SK-N-SH (cell line): ENCODE data around the gene TRAK1.

Experiments
- CTCF ChIP-seq: fragments of 200-600 bp; sonication (generic); IDR thresholded peaks from 2 replicates; pipeline ENCODE4 v1.6.1; 2017; ENCODE audit warnings: antibody characterized with exemption, mild to moderate bottlenecking, moderate library complexity
- EZH2phosphoT487 ChIP-seq: fragments of 200-600 bp; sonication (generic); IDR thresholded peaks from 2 replicates; pipeline ENCODE4 v1.6.1; 2017; ENCODE audit warnings: low read depth, mixed run types, mild to moderate bottlenecking, antibody characterized with exemption, moderate library complexity, borderline replicate concordance
- FOXM1 ChIP-seq: IDR thresholded peaks from 2 replicates; pipeline ENCODE4 v1.4.0; 2012; ENCODE audit warnings: low read depth, mild to moderate bottlenecking
- JUND ChIP-seq: IDR thresholded peaks from 2 replicates; pipeline ENCODE4 v1.4.0; 2012
- NFIC ChIP-seq: IDR thresholded peaks from 2 replicates; pipeline ENCODE4 v1.4.0; 2012; ENCODE audit warnings: borderline replicate concordance
- POLR2AphosphoS5 ChIP-seq: IDR thresholded peaks from 2 replicates; pipeline ENCODE4 v1.6.1; 2012; ENCODE audit warnings: low read depth, low read length
- TAF1 ChIP-seq: IDR thresholded peaks from 2 replicates; pipeline ENCODE4 v1.6.1; 2012; ENCODE audit warnings: low read depth, mild to moderate bottlenecking, low read length, moderate library complexity, borderline replicate concordance
- YY1 ChIP-seq: IDR thresholded peaks from 2 replicates; pipeline ENCODE4 v1.4.0; 2012; ENCODE audit warnings: low read depth, mild to moderate bottlenecking
- ZBTB33 ChIP-seq: IDR thresholded peaks from 2 replicates; pipeline ENCODE4 v1.4.0; 2012; ENCODE audit warnings: low read depth, borderline replicate concordance

GRCh38 chr3:42097566-42097946, 6.4 kb downstream of the TRAK1 start:
- TF ChIP-seq ZBTB33 (no peak), EZH2phosphoT487 (no peak), JUND (no peak), NFIC (no peak), YY1 (no peak), FOXM1 (no peak), CTCF (no peak), TAF1 (no peak), POLR2AphosphoS5 (no peak)
